ENCODE data around the gene SWSAP1.
A peak's percentile ranks its signal among the peaks of the same experiment; 100 is the strongest.

DNA sequence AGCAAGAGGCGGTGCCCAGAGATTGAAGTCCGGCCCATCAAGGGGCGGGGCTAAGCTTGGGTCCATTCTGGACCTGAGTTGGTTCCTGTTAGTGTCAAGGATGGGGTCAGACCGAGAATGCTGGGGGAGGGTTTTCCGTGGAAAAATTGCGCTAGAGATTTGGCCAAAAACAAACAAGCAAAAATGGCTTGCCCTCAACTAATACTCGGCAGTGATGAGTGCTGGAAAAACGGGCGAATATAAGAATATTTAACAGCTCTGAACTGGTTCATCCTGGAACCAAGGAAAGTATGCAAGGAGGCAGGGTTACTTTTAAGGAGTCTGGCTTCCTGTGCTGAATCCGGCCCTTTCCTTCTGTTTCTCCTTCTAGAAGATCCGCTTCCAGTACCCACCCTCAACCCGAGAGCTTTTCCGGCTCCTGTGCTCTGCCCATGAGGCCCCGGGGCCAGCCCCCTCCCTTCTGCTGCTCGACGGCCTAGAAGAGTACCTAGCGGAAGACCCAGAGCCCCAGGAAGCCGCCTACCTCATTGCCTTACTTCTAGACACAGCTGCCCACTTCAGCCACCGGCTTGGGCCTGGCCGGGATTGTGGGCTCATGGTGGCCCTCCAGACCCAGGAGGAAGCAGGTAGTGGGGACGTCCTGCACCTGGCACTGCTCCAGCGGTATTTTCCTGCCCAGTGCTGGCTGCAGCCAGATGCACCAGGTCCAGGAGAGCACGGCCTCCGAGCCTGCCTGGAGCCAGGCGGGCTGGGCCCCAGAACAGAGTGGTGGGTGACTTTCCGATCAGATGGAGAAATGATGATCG is 880 bp downstream of the SWSAP1 start:
- TF ChIP-seq POLR2A (IDR thresholded peaks at IDR 0.05; ENCODE audit: low read length) = peak; percentile 83
- no peak for TF ChIP-seq GATA1 (IDR thresholded peaks at IDR 0.05; ENCODE audit: low read depth, low read length)
